ENCODE data around the gene JAK1. TPM values are rescaled to one million over a fixed set of nuclear protein-coding genes. Genes with fewer than 3 reads are reported as not detected.

The JAK1 gene
- total RNA-seq, 1 donor from 2014 or later, result 65.1 TPM

- no peak for TF ChIP-seq CTCF (IDR thresholded peaks at IDR 0.05; ENCODE audit: unreplicated experiment)
- DNase-seq (ENCODE audit: low spot score in 2 of 2, unreplicated experiment in 2 of 2), result no peak
- no peak overlapping the region for H3K4me3 Mint-ChIP-seq
- no peaks in the 10 kb centered on the region for H3K27me3 Mint-ChIP-seq (ENCODE audit: low read depth)
- peaks cover 16% of the 10 kb centered on the region for H3K4me1 Mint-ChIP-seq
- H3K36me3 Mint-ChIP-seq, result no peaks in the 10 kb centered on the region
- H3K9me3 Mint-ChIP-seq, result no peaks in the 10 kb centered on the region
- H3K27ac Mint-ChIP-seq, result peak overlapping the region; percentile 26
Measured at GRCh38 chr1:64898107-64898861, 68.1 kb downstream of the JAK1 start.

GRCh38 chr1:64896551-64896950, 69.8 kb downstream of the JAK1 start:
- H3K27ac Mint-ChIP-seq, result peak overlapping the region; percentile 5
- peaks cover 18% of the 10 kb centered on the region for H3K4me1 Mint-ChIP-seq
- H3K27me3 Mint-ChIP-seq (ENCODE audit: low read depth), result no peaks in the 10 kb centered on the region
- H3K4me3 Mint-ChIP-seq, result no peak overlapping the region
- H3K9me3 Mint-ChIP-seq, result no peaks in the 10 kb centered on the region
- H3K36me3 Mint-ChIP-seq, result no peaks in the 10 kb centered on the region
- TF ChIP-seq CTCF (IDR thresholded peaks at IDR 0.05; ENCODE audit: unreplicated experiment), result no peak
- no peak for DNase-seq (ENCODE audit: low spot score in 2 of 2, unreplicated experiment in 2 of 2)

- H3K27me3 Mint-ChIP-seq (ENCODE audit: low read depth), result no peaks in the 10 kb centered on the region
- H3K4me1 Mint-ChIP-seq, result peaks cover 27% of the 10 kb centered on the region
Measured at GRCh38 chr1:64895500-64895899, 70.8 kb downstream of the JAK1 start.

GRCh38 chr1:64894438-64895196, 71.7 kb downstream of the JAK1 start:
- Mint-ChIP-seq H3K4me3 (no peak overlapping the region), H3K27me3 (ENCODE audit: low read depth) (no peaks in the 10 kb centered on the region), H3K4me1 (peaks cover 27% of the 10 kb centered on the region), H3K27ac (no peak overlapping the region), H3K9me3 (no peaks in the 10 kb centered on the region), H3K36me3 (no peaks in the 10 kb centered on the region)
- TF ChIP-seq CTCF (IDR thresholded peaks at IDR 0.05; ENCODE audit: unreplicated experiment), result no peak
- DNase-seq (ENCODE audit: low spot score in 2 of 2, unreplicated experiment in 2 of 2), result no peak

More at GRCh38 chr1:64895500-64895899, 70.8 kb downstream of the JAK1 start:
- no peak for TF ChIP-seq CTCF (IDR thresholded peaks at IDR 0.05; ENCODE audit: unreplicated experiment)
- no peak for DNase-seq (ENCODE audit: low spot score in 2 of 2, unreplicated experiment in 2 of 2)
- Mint-ChIP-seq H3K36me3 (no peaks in the 10 kb centered on the region), H3K9me3 (no peaks in the 10 kb centered on the region), H3K27ac (no peak overlapping the region), H3K4me3 (no peak overlapping the region)

GRCh38 chr1:64893921-64894320, 72.4 kb downstream of the JAK1 start:
- no peaks in the 10 kb centered on the region for H3K36me3 Mint-ChIP-seq
- H3K27ac Mint-ChIP-seq, result no peak overlapping the region
- TF ChIP-seq CTCF (IDR thresholded peaks at IDR 0.05; ENCODE audit: unreplicated experiment), result no peak
- no peaks in the 10 kb centered on the region for H3K9me3 Mint-ChIP-seq
- no peak for DNase-seq (ENCODE audit: low spot score in 2 of 2, unreplicated experiment in 2 of 2)
- no peak overlapping the region for H3K4me3 Mint-ChIP-seq
- no peaks in the 10 kb centered on the region for H3K27me3 Mint-ChIP-seq (ENCODE audit: low read depth)
- H3K4me1 Mint-ChIP-seq, result peaks cover 27% of the 10 kb centered on the region
